K562 (cell line): ENCODE results near the gene KDF1. TPM values are rescaled to one million over a fixed set of nuclear protein-coding genes. Genes with fewer than 3 reads are reported as not detected.

ENCODE experiments used
- CLOCK ChIP-seq: fragments of 250-450 bp; sonication (Bioruptor Pico); IDR thresholded peaks from 2 replicates; pipeline ENCODE4 v1.4.0; 2020; ENCODE audit warnings: mild to moderate bottlenecking, moderate library complexity, borderline replicate concordance
- HCFC1 ChIP-seq: IDR thresholded peaks from 2 replicates; pipeline ENCODE4 v1.6.1; 2012; ENCODE audit warnings: low read depth, low read length, improper control_type of control experiment
- HMG20A ChIP-seq: fragments of 450-650 bp; formaldehyde crosslinking; conservative IDR thresholded peaks from 2 replicates; pipeline ENCODE4 v1.4.0; 2020; ENCODE audit warnings: mild to moderate bottlenecking, mixed read lengths
- ILF3 ChIP-seq: fragments of 450-650 bp; IDR thresholded peaks from 2 replicates; pipeline ENCODE4 v1.6.1; 2018; ENCODE audit warnings: antibody characterized with exemption, mild to moderate bottlenecking, moderate library complexity, borderline replicate concordance
- MBD1 ChIP-seq: fragments of 250-450 bp; sonication (Bioruptor Pico); IDR thresholded peaks from 2 replicates; pipeline ENCODE4 v1.8.0; 2022; ENCODE audit warnings: inconsistent platforms
- PURB ChIP-seq: sonication (generic); formaldehyde crosslinking; IDR thresholded peaks from 2 replicates; pipeline ENCODE4 v1.9.0; 2021; ENCODE audit warnings: low read depth, mild to moderate bottlenecking, missing genetic modification reagents
- SOX6 ChIP-seq: fragments of 450-650 bp; IDR thresholded peaks from 2 replicates; pipeline ENCODE4 v1.6.1; 2014; ENCODE audit warnings: mild to moderate bottlenecking
- WHSC1 ChIP-seq: IDR thresholded peaks from one replicate; pipeline ENCODE4 v1.6.1; 2012; ENCODE audit warnings: low read length, control low read depth, inconsistent platforms
- ZNF77 ChIP-seq: fragments of 250-450 bp; sonication (Bioruptor Pico); IDR thresholded peaks from 2 replicates; pipeline ENCODE4 v1.5.0; 2020
- ZNF830 ChIP-seq: fragments of 250-450 bp; sonication (Bioruptor Pico); IDR thresholded peaks from 2 replicates; pipeline ENCODE4 v1.5.0; 2021; ENCODE audit warnings: mild to moderate bottlenecking
- polyA plus RNA-seq, 8 experiments: library from polyadenylated mRNA; depleted of rRNA in 4 of 8; stranded (reverse) in 5 of 8; unstranded in 3 of 8; fragments of >200 nt; fragmentation: Nextera tagmentation in 2 of 8; fragmentation: Illumina TruSeq in 1 of 8; extraction: Ambion mirVana in 2 of 8; extraction: Trizol in 1 of 8; gene quantifications; 2 replicates each; pipeline versions ENCODE4 v1.2.1 to v1.2.3, GENCODE V29; 2011 to 2014; ENCODE audit warnings: inconsistent platforms in 1 of 8, missing spikeins in 1 of 8
- total RNA-seq, 7 experiments: library from RNA; depleted of rRNA in 6 of 7; stranded (reverse); fragments of >200 nt in 6 of 7; fragmentation: Illumina TruSeq in 2 of 7; extraction: Trizol in 2 of 7; gene quantifications; 2 replicates each; pipeline versions ENCODE4 v1.2.1 to v1.2.3, GENCODE V29; 2011 to 2021; ENCODE audit warnings: low replicate concordance in 1 of 7
- TF ChIP-seq, protein P1 (sequence below), 2 experiments: IDR thresholded peaks; 2 replicates each; pipeline ENCODE4 v1.6.1; 2012; ENCODE audit warnings: improper control_type of control experiment in 2 of 2, low read depth in 2 of 2, low read length in 2 of 2, borderline replicate concordance in 1 of 2
- TF ChIP-seq, protein P2 (sequence below): sonication (generic); formaldehyde crosslinking; IDR thresholded peaks from 2 replicates; pipeline ENCODE4 v1.8.1; 2023; ENCODE audit warnings: mild to moderate bottlenecking, missing genetic modification reagents, moderate library complexity
- TF ChIP-seq, protein P3 (sequence below): fragments of 250-450 bp; sonication (Bioruptor Pico); IDR thresholded peaks from 2 replicates; pipeline ENCODE4 v1.4.0; 2020

Gene KDF1
- total and polyA plus RNA-seq, 9 of the 15 experiments (the other 6 are each of a cell fraction or from before 2014, with no cell fraction given) = 0.38 to 1.9 (median 0.83) TPM

DNA sequence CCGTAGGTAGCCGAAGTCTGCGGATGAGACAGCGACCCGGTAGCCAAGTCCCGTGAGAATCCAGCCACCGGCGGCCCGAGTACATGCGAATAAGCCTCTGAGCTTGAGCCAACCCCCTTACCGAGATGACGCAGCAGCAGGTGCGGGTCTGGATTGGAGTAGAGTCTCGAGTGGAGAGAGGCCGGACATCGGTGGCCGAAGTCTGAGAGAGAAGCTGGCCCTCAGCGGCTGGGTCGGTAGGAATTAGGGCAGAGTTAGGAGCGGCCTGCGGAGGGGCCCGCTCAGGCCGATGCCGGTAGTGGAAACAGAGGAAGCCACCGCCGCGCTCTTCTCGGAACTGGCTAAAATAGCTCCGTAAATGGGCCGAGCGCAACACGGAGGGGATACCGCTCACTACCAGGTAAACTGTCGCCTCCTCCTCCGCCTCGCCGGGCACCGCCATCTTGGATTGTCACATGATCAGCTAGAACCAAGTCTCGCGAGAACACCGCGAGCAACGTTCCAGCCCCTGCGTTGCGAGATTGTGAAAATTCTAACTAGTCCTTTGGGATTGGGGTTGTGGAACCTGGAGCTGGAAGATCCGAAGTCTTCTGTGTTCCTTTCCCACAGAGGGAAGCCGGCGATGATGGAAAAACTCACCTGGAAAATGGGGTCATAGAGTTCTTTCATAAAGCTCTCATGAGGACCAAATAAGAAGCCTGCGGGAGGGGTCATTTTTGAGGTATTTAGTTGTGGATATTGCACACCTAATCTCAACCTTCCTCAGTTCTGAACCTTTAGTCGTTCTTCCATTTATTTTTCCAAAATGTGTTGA, 60.1 kb downstream of the KDF1 start, which contains the start of gene GPATCH3 (continued):
- TF ChIP-seq HMG20A (no peak), ZNF77 (CRISPR knock-in tag) (no peak), HCFC1 (peak; percentile 84), CLOCK (CRISPR knock-in tag) (no peak), WHSC1 (no peak), ZNF830 (CRISPR knock-in tag) (no peak), SOX6 (no peak), MBD1 (no peak), PURB (CRISPR knock-in tag) (no peak), ILF3 (no peak)
- TF ChIP-seq, protein P1, sequence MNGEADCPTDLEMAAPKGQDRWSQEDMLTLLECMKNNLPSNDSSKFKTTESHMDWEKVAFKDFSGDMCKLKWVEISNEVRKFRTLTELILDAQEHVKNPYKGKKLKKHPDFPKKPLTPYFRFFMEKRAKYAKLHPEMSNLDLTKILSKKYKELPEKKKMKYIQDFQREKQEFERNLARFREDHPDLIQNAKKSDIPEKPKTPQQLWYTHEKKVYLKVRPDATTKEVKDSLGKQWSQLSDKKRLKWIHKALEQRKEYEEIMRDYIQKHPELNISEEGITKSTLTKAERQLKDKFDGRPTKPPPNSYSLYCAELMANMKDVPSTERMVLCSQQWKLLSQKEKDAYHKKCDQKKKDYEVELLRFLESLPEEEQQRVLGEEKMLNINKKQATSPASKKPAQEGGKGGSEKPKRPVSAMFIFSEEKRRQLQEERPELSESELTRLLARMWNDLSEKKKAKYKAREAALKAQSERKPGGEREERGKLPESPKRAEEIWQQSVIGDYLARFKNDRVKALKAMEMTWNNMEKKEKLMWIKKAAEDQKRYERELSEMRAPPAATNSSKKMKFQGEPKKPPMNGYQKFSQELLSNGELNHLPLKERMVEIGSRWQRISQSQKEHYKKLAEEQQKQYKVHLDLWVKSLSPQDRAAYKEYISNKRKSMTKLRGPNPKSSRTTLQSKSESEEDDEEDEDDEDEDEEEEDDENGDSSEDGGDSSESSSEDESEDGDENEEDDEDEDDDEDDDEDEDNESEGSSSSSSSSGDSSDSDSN (IDR thresholded peaks at IDR 0.05; ENCODE audit: borderline replicate concordance in 1 of 2, low read depth in 2 of 2, low read length in 2 of 2) = no peak
- TF ChIP-seq, protein P2, sequence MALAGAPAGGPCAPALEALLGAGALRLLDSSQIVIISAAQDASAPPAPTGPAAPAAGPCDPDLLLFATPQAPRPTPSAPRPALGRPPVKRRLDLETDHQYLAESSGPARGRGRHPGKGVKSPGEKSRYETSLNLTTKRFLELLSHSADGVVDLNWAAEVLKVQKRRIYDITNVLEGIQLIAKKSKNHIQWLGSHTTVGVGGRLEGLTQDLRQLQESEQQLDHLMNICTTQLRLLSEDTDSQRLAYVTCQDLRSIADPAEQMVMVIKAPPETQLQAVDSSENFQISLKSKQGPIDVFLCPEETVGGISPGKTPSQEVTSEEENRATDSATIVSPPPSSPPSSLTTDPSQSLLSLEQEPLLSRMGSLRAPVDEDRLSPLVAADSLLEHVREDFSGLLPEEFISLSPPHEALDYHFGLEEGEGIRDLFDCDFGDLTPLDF = no peak; the same call in 1 of the 2 replicates
- TF ChIP-seq, protein P3, sequence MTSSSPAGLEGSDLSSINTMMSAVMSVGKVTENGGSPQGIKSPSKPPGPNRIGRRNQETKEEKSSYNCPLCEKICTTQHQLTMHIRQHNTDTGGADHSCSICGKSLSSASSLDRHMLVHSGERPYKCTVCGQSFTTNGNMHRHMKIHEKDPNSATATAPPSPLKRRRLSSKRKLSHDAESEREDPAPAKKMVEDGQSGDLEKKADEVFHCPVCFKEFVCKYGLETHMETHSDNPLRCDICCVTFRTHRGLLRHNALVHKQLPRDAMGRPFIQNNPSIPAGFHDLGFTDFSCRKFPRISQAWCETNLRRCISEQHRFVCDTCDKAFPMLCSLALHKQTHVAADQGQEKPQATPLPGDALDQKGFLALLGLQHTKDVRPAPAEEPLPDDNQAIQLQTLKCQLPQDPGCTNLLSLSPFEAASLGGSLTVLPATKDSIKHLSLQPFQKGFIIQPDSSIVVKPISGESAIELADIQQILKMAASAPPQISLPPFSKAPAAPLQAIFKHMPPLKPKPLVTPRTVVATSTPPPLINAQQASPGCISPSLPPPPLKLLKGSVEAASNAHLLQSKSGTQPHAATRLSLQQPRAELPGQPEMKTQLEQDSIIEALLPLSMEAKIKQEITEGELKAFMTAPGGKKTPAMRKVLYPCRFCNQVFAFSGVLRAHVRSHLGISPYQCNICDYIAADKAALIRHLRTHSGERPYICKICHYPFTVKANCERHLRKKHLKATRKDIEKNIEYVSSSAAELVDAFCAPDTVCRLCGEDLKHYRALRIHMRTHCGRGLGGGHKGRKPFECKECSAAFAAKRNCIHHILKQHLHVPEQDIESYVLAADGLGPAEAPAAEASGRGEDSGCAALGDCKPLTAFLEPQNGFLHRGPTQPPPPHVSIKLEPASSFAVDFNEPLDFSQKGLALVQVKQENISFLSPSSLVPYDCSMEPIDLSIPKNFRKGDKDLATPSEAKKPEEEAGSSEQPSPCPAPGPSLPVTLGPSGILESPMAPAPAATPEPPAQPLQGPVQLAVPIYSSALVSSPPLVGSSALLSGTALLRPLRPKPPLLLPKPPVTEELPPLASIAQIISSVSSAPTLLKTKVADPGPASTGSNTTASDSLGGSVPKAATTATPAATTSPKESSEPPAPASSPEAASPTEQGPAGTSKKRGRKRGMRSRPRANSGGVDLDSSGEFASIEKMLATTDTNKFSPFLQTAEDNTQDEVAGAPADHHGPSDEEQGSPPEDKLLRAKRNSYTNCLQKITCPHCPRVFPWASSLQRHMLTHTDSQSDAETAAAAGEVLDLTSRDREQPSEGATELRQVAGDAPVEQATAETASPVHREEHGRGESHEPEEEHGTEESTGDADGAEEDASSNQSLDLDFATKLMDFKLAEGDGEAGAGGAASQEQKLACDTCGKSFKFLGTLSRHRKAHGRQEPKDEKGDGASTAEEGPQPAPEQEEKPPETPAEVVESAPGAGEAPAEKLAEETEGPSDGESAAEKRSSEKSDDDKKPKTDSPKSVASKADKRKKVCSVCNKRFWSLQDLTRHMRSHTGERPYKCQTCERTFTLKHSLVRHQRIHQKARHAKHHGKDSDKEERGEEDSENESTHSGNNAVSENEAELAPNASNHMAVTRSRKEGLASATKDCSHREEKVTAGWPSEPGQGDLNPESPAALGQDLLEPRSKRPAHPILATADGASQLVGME (CRISPR knock-in tag) = 0 out of 2 replicates have a peak, but pooled peaks have one; percentile 55
